HepG2 (cell line): ENCODE data around the gene ABI3. TPM values are rescaled to one million over a fixed set of nuclear protein-coding genes. Genes with fewer than 3 reads are reported as not detected.

Experiments
- ATAC-seq: fragments of 200-7000 bp; cut with Tn5 transposase; 3 replicates; pipeline ENCODE4 v1.9.1; 2020; ENCODE audit warnings: mild to moderate bottlenecking, moderate library complexity
- BruUV-seq: library from RNA; stranded (reverse); fragments of 400-500 nt; replicated peaks from 2 replicates; lab custom pipeline; 2021; lab: Mats Ljungman, UMichigan
- CTCF ChIA-PET: fragments of 300-600 bp; formaldehyde crosslinking; extraction: SDS; loops from one replicate; lab custom pipeline; 2021; ENCODE audit warnings: low total read pairs, inconsistent platforms, low intra/inter-chr PET ratio; lab: Yijun Ruan, JAX
- POLR2A ChIA-PET: fragments of 350-600 bp; sonication (Branson Sonifier 250); formaldehyde crosslinking; loops from one replicate; lab custom pipeline; 2020; ENCODE audit warnings: antibody characterized with exemption, inconsistent platforms; lab: Yijun Ruan, JAX
- DNase-seq: peaks from one replicate; pipeline ENCODE4 v3.0.0-alpha.2; 2015; ENCODE audit warnings: low spot score
- FAIRE-seq: peaks from 3 replicates; lab custom pipeline; 2011; peaks lifted over from hg19 to GRCh38; lab: Jason Lieb, UNC
- H2AFZ ChIP-seq: one replicate; pipeline ENCODE4 v1.6.1; 2011; ENCODE audit warnings: low read length, inconsistent platforms
- H3K27ac ChIP-seq: fragments of 300-600 bp; 3 replicates; pipeline ENCODE4 v1.8.0; 2011; ENCODE audit warnings: mixed run types, mild to moderate bottlenecking, mixed read lengths, low read length, inconsistent platforms; ENCODE audit not compliant: insufficient read depth; ENCODE audit errors: extremely low read length
- H3K27me3 ChIP-seq, 2 experiments: fragments of 200-600 bp in 1 of 2; 2 replicates in 1 of 2; 3 replicates in 1 of 2; pipeline versions ENCODE4 v1.6.0 to v1.8.0; 2011; ENCODE audit warnings: low read length in 2 of 2, mild to moderate bottlenecking in 2 of 2, moderate library complexity in 2 of 2, inconsistent platforms in 1 of 2; ENCODE audit not compliant: insufficient read depth in 2 of 2, control insufficient read depth in 1 of 2
- H3K36me3 ChIP-seq, 2 experiments: fragments of 200-600 bp in 1 of 2; replicated peaks in 1 of 2; 2 replicates in 1 of 2; 3 replicates in 1 of 2; pipeline versions ENCODE4 v1.5.1 to v1.8.0; 2011; ENCODE audit warnings: low read length in 2 of 2, inconsistent platforms in 1 of 2; ENCODE audit not compliant: insufficient read depth in 2 of 2, control insufficient read depth in 1 of 2
- H3K4me1 ChIP-seq: 2 replicates; pipeline ENCODE4 v1.5.1; 2012; ENCODE audit warnings: low read length, inconsistent platforms; ENCODE audit not compliant: insufficient read depth
- H3K4me2 ChIP-seq: 2 replicates; pipeline ENCODE4 v1.6.0; 2011; ENCODE audit warnings: low read depth, low read length, inconsistent platforms
- H3K4me3 ChIP-seq, 3 experiments: fragments of 200-600 bp in 1 of 3; sonication (generic), shearing (Covaris generic) in 1 of 3; replicated peaks in 1 of 3; 2 replicates each; pipeline ENCODE4 v1.5.1; 2011 to 2016; ENCODE audit warnings: low read length in 3 of 3, inconsistent platforms in 2 of 3, low read depth in 2 of 3, mild to moderate bottlenecking in 2 of 3, control low read depth in 1 of 3, mixed read lengths in 1 of 3; ENCODE audit not compliant: insufficient read depth in 1 of 3
- H3K79me2 ChIP-seq: one replicate; pipeline ENCODE4 v1.6.1; 2011; ENCODE audit warnings: low read length, inconsistent platforms; ENCODE audit not compliant: insufficient read depth
- H3K9ac ChIP-seq: 2 replicates; pipeline ENCODE4 v1.6.0; 2011; ENCODE audit warnings: mild to moderate bottlenecking, low read depth, low read length, inconsistent platforms; ENCODE audit not compliant: insufficient read depth
- H3K9me3 ChIP-seq: 2 replicates; pipeline ENCODE4 v1.5.1; 2012; ENCODE audit warnings: mild to moderate bottlenecking, low read length
- H4K20me1 ChIP-seq: 2 replicates; pipeline ENCODE4 v1.6.0; 2011; ENCODE audit warnings: inconsistent platforms, mild to moderate bottlenecking, low read length, moderate library complexity; ENCODE audit not compliant: insufficient read depth
- ARID2 ChIP-seq: sonication (generic); formaldehyde crosslinking; IDR thresholded peaks from 2 replicates; pipeline ENCODE4 v1.8.1; 2022; ENCODE audit warnings: mild to moderate bottlenecking, missing genetic modification reagents, borderline replicate concordance
- CREB1 ChIP-seq, 2 experiments: fragments of 450-650 bp in 1 of 2; IDR thresholded peaks; 2 replicates each; pipeline ENCODE4 v1.6.1; 2016 to 2017; ENCODE audit warnings: control low read depth in 1 of 2, mild to moderate bottlenecking in 1 of 2, missing compliant biosample characterization in 1 of 2, missing genetic modification characterization in 1 of 2
- JUND ChIP-seq: sonication (generic); formaldehyde crosslinking; IDR thresholded peaks from 2 replicates; pipeline ENCODE4 v1.8.0; 2022; ENCODE audit warnings: mild to moderate bottlenecking, missing genetic modification reagents
- KAT8 ChIP-seq: IDR thresholded peaks from 2 replicates; pipeline ENCODE4 v1.6.1; 2016; ENCODE audit warnings: missing genetic modification reagents, missing compliant biosample characterization
- MXD4 ChIP-seq: IDR thresholded peaks from 2 replicates; pipeline ENCODE4 v1.6.1; 2016; ENCODE audit warnings: mild to moderate bottlenecking, missing biosample characterization, missing genetic modification reagents
- ZFP1 ChIP-seq: IDR thresholded peaks from 2 replicates; pipeline ENCODE4 v1.6.1; 2016
- ZNF737 ChIP-seq: sonication (generic); formaldehyde crosslinking; IDR thresholded peaks from 2 replicates; pipeline ENCODE4 v1.5.0; 2020; ENCODE audit warnings: missing genetic modification reagents, mild to moderate bottlenecking, borderline replicate concordance
- ZSCAN29 ChIP-seq: sonication (generic); formaldehyde crosslinking; conservative IDR thresholded peaks from 2 replicates; pipeline ENCODE4 v1.4.0; 2020; ENCODE audit warnings: mild to moderate bottlenecking, missing genetic modification reagents
- WGBS: methylation state at CpG from one replicate; pipeline ENCODE4 v1.1.6; 2017; ENCODE audit warnings: low lambda C conversion rate; 5-methylcytosine and 5-hydroxymethylcytosine counted together
- in situ Hi-C: cut with HindIII; loops from 2 replicates; pipeline ENCODE4 v1.10.0; 2017; ENCODE audit warnings: low pct_unique_long_range_greater_than_20kb; ENCODE audit not compliant: extremely low pct_ligation_motif_present
- intact Hi-C: fragments of 100-400 bp; cut with micrococcal nuclease; formaldehyde crosslinking; loops from one replicate; pipeline ENCODE4 v1.10.0; 2022; ENCODE audit not compliant: unreplicated experiment
- polyA plus RNA-seq, 8 experiments: library from polyadenylated mRNA; depleted of rRNA in 3 of 8; stranded (reverse) in 7 of 8; unstranded in 1 of 8; fragments of >200 nt; fragmentation: Illumina TruSeq in 4 of 8; extraction: Trizol in 4 of 8; gene quantifications; 2 replicates each; pipeline versions ENCODE4 v1.2.1 to v1.2.3, GENCODE V29; 2011 to 2016; ENCODE audit warnings: low read depth in 4 of 8, missing spikeins in 1 of 8, mixed read lengths in 1 of 8; ENCODE audit not compliant: insufficient read depth in 1 of 8
- total RNA-seq, 5 experiments: library from RNA; depleted of rRNA; stranded (reverse); fragments of >200 nt; fragmentation: Illumina TruSeq; extraction: Trizol; gene quantifications; 2 replicates each; pipeline ENCODE4 v1.2.3, GENCODE V29; 2016; ENCODE audit warnings: low read depth in 1 of 5
- TF ChIP-seq, protein P1 (sequence below): IDR thresholded peaks from 2 replicates; pipeline ENCODE4 v1.6.1; 2012; ENCODE audit warnings: low read length, improper control_type of control experiment

ABI3 gene
- total and polyA plus RNA-seq, 2 of the 13 experiments (the other 11 are each of a cell fraction or from before 2014, with no cell fraction given), result not detected

DNA sequence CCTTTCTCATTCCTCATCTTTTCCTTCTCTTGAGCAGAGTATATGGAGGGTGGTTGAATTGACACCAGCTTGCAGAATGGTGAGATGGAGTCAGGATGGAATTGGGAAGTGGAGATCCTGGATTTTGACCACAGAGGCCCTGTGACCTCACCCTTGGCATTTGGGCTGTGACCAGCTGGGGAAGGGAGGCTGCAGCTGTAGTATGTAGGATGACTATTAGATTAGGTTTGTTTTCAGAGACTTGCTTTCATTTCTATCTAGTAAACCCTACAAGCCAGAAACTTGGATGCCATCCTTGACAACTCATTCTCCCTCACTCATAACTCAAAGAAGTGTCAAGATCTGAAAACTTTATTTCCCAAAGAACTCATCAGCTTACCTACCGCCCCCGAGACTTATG lies 6.0 kb upstream of the ABI3 start:
- no TSS peak for BruUV-seq
- ATAC-seq (no peak), FAIRE-seq (no peak), DNase-seq (no peak)
- Histone ChIP-seq H3K9ac (no peak overlapping the region), H2AFZ (no peak overlapping the region), H3K4me2 (no peak overlapping the region), H3K36me3 (no peaks in the 10 kb centered on the region), H4K20me1 (no peaks in the 10 kb centered on the region), H3K27ac (no peak overlapping the region), H3K4me1 (no peaks in the 10 kb centered on the region), H3K27me3 (peaks cover 5 to 70% of the 10 kb centered on the region in 2 experiments; a peak in 4 of 5 replicates), H3K4me3 (no peak overlapping the region), H3K79me2 (no peaks in the 10 kb centered on the region), H3K9me3 (no peaks in the 10 kb centered on the region)
- ChIA-PET POLR2A (no interaction called here), CTCF (no interaction called here)
- in situ Hi-C loops, result no loop called here
- TF ChIP-seq, protein P1, sequence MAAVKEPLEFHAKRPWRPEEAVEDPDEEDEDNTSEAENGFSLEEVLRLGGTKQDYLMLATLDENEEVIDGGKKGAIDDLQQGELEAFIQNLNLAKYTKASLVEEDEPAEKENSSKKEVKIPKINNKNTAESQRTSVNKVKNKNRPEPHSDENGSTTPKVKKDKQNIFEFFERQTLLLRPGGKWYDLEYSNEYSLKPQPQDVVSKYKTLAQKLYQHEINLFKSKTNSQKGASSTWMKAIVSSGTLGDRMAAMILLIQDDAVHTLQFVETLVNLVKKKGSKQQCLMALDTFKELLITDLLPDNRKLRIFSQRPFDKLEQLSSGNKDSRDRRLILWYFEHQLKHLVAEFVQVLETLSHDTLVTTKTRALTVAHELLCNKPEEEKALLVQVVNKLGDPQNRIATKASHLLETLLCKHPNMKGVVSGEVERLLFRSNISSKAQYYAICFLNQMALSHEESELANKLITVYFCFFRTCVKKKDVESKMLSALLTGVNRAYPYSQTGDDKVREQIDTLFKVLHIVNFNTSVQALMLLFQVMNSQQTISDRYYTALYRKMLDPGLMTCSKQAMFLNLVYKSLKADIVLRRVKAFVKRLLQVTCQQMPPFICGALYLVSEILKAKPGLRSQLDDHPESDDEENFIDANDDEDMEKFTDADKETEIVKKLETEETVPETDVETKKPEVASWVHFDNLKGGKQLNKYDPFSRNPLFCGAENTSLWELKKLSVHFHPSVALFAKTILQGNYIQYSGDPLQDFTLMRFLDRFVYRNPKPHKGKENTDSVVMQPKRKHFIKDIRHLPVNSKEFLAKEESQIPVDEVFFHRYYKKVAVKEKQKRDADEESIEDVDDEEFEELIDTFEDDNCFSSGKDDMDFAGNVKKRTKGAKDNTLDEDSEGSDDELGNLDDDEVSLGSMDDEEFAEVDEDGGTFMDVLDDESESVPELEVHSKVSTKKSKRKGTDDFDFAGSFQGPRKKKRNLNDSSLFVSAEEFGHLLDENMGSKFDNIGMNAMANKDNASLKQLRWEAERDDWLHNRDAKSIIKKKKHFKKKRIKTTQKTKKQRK, result no peak
- TF ChIP-seq JUND (CRISPR knock-in tag) (no peak), ZSCAN29 (CRISPR knock-in tag) (no peak), ZFP1 (CRISPR knock-in tag) (no peak), KAT8 (CRISPR knock-in tag) (no peak), ZNF737 (CRISPR knock-in tag) (no peak), MXD4 (CRISPR knock-in tag) (no peak), CREB1 (IDR thresholded peaks at IDR 0.05) (no peak), CREB1 (CRISPR knock-in tag; IDR thresholded peaks at IDR 0.05) (no peak), ARID2 (no peak)
- intact Hi-C loops, result no loop called here
- 52% methylated on average over 2 of the region's 2 CpGs for WGBS
